Measurements from ENCODE around the gene FNBP1.

GRCh38 chr9:129907201-129907600 lies 135.8 kb downstream of the FNBP1 start:
- TF ChIP-seq, protein P1, sequence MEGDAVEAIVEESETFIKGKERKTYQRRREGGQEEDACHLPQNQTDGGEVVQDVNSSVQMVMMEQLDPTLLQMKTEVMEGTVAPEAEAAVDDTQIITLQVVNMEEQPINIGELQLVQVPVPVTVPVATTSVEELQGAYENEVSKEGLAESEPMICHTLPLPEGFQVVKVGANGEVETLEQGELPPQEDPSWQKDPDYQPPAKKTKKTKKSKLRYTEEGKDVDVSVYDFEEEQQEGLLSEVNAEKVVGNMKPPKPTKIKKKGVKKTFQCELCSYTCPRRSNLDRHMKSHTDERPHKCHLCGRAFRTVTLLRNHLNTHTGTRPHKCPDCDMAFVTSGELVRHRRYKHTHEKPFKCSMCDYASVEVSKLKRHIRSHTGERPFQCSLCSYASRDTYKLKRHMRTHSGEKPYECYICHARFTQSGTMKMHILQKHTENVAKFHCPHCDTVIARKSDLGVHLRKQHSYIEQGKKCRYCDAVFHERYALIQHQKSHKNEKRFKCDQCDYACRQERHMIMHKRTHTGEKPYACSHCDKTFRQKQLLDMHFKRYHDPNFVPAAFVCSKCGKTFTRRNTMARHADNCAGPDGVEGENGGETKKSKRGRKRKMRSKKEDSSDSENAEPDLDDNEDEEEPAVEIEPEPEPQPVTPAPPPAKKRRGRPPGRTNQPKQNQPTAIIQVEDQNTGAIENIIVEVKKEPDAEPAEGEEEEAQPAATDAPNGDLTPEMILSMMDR (IDR thresholded peaks at IDR 0.05), result no peak
- TF ChIP-seq EZH2 (IDR thresholded peaks at IDR 0.05; ENCODE audit: borderline replicate concordance, insufficient read depth, low read depth, low read length, poor library complexity, severe bottlenecking), result no peak

Data from B cell (primary cell).